Hematopoietic multipotent progenitor cell treated with erythropoietin and hydrocortisone succinate and interleukin-3 and kit ligand, for 15 days (in vitro differentiated cells): Measurements from ENCODE around the gene SPRED2.

ENCODE experiments used
- DNase-seq: peaks from one replicate; pipeline ENCODE4 v3.0.0-alpha.2; 2015; ENCODE audit warnings: low spot score

Gene SPRED2

GRCh38 chr2:65311049-65311448 is 121.3 kb downstream of the SPRED2 start:
- DNase-seq = no peak

GRCh38 chr2:65309699-65310098 is 122.7 kb downstream of the SPRED2 start:
- no peak for DNase-seq

- DNase-seq = no peak
These were observed 126.5 kb downstream of the SPRED2 start for GRCh38 chr2:65305934-65306333.

GRCh38 chr2:65300761-65301711 is 131.4 kb downstream of the SPRED2 start:
- no peak for DNase-seq

- DNase-seq = no peak
These were observed 132.2 kb downstream of the SPRED2 start for GRCh38 chr2:65300134-65300760.

- DNase-seq = no peak
These were observed 133.2 kb downstream of the SPRED2 start for GRCh38 chr2:65299246-65299645.

GRCh38 chr2:65298089-65298488 is 134.3 kb downstream of the SPRED2 start:
- DNase-seq = no peak

GRCh38 chr2:65297544-65297943 is 134.9 kb downstream of the SPRED2 start:
- no peak for DNase-seq

GRCh38 chr2:65296971-65297370 is 135.4 kb downstream of the SPRED2 start:
- DNase-seq = no peak

GRCh38 chr2:65294701-65295100 is 137.7 kb downstream of the SPRED2 start:
- DNase-seq = no peak

- no peak for DNase-seq
These were observed 138.3 kb downstream of the SPRED2 start for GRCh38 chr2:65294136-65294535.

GRCh38 chr2:65293376-65293775 is 139.0 kb downstream of the SPRED2 start:
- no peak for DNase-seq

GRCh38 chr2:65292461-65293011 is 139.9 kb downstream of the SPRED2 start:
- no peak for DNase-seq

GRCh38 chr2:65292106-65292400 is 140.3 kb downstream of the SPRED2 start:
- no peak for DNase-seq

- DNase-seq = no peak
These were observed 140.9 kb downstream of the SPRED2 start for GRCh38 chr2:65291216-65292105.

GRCh38 chr2:65287364-65287763 is 145.0 kb downstream of the SPRED2 start:
- no peak for DNase-seq

- DNase-seq = no peak
These were observed 149.8 kb downstream of the SPRED2 start for GRCh38 chr2:65282477-65283053.

GRCh38 chr2:65281627-65282351 is 150.6 kb downstream of the SPRED2 start:
- no peak for DNase-seq

- DNase-seq = no peak
These were observed 152.6 kb downstream of the SPRED2 start for GRCh38 chr2:65279756-65280155.

- DNase-seq = no peak
These were observed 153.8 kb downstream of the SPRED2 start for GRCh38 chr2:65278531-65278981.
